Stomach smooth muscle (tissue), 2 donors: ENCODE results near the gene OR51E1.
A peak's percentile ranks its signal among the peaks of the same experiment; 100 is the strongest.

Experiments used
- H3K27ac ChIP-seq: one replicate; pipeline ENCODE4 v1.7.0; 2013; ENCODE audit warnings: mild to moderate bottlenecking, low read length, inconsistent platforms
- H3K27me3 ChIP-seq, 2 donors: one replicate each; pipeline ENCODE4 v1.7.0; 2013; ENCODE audit warnings: low read length in 2 of 2; ENCODE audit not compliant: insufficient read depth in 2 of 2, control insufficient read depth in 1 of 2
- H3K36me3 ChIP-seq, 2 donors: one replicate each; pipeline ENCODE4 v1.7.0; 2013; ENCODE audit warnings: low read length in 2 of 2; ENCODE audit not compliant: control insufficient read depth in 2 of 2, insufficient read depth in 2 of 2
- H3K4me1 ChIP-seq: one replicate; pipeline ENCODE4 v1.7.0; 2013; ENCODE audit warnings: low read length; ENCODE audit not compliant: control insufficient read depth, insufficient read depth
- H3K4me3 ChIP-seq, 2 donors: one replicate each; pipeline ENCODE4 v1.7.0; 2013; ENCODE audit warnings: low read length in 2 of 2
- H3K9ac ChIP-seq, 2 donors: one replicate each; pipeline ENCODE4 v1.7.0; 2013; ENCODE audit warnings: low read length in 2 of 2, mild to moderate bottlenecking in 1 of 2
- H3K9me3 ChIP-seq, 2 donors: one replicate each; pipeline ENCODE4 v1.7.0; 2013; ENCODE audit warnings: low read length in 2 of 2; ENCODE audit not compliant: control insufficient read depth in 2 of 2
- donor health status: healthy.
- donor health status: Pancreatic carcinoma.

OR51E1 gene

DNA sequence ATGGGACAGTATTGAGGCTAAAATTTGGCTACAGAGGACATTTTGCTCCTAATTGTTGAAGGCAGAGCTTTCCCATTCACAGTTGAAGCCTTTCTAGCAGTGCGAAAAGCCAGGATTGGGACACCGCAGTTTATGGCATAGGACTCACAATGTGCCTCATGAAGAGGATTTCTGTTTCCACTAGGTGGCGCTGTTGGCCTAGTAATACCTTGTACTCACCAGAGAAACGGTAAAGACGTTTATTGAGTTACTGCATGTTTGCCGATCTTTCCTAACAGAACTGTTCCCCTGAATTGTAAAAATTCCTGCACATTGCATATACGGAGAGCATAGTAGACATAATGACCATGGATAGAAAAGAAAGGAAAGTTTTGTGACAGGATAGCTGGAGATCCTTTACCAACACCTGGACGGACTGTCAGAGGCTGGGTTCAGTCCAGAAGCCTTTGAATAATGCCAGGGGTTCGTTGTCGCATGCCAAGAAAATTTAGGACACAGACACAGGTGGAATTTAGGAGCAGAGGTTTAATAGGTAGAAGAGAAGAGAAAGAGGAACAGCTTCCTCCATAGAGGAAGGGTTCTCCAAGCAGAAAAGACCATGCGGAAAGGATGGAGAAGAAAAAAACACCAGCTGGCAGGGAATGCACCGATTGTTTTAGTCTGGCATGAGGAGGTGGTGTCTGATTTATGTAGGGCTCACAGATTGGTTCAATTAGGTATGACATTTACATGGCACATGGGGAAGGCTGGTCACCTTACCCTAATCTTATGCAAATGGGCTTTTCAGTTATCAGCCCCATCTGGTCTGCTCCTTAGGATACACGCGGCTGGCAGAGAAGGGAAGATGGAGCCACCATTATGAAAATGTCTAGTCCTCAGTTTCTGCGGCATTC is 17.3 kb upstream of the OR51E1 start:
- no peak overlapping the region for H3K27ac ChIP-seq
- H3K4me3 ChIP-seq: no peak overlapping the region
- H3K4me1 ChIP-seq: no peaks in the 10 kb centered on the region
- no peak overlapping the region for H3K9ac ChIP-seq
- H3K9me3 ChIP-seq: peaks cover 0 to 3% of the 10 kb centered on the region in 2 donors
- no peaks in the 10 kb centered on the region for H3K27me3 ChIP-seq
- H3K36me3 ChIP-seq: no peaks in the 10 kb centered on the region

DNA sequence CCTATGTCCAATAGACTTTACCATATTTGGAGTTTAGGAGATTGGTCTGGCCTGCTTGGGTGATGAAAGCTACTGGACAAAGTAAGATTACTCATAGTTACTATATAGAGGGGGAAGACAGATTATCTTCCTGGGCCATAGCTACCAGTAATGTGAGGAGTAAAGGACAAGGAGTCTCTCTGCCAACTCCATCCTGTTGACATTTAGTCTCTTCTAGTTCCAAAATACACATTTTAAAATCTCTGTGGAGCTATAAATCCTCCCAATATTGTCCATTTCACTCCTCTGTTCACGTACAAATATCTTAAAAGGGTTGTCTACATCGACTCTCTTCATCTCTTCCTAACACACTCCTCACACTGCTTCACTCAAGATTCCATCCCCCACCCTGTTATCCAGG is 7.6 kb upstream of the OR51E1 start:
- no peaks in the 10 kb centered on the region for H3K4me1 ChIP-seq
- H3K4me3 ChIP-seq: no peak overlapping the region
- no peaks in the 10 kb centered on the region for H3K36me3 ChIP-seq
- no peak overlapping the region for H3K9ac ChIP-seq
- H3K27me3 ChIP-seq: peaks cover 0 to 3% of the 10 kb centered on the region in 2 donors
- no peak overlapping the region for H3K27ac ChIP-seq
- no peaks in the 10 kb centered on the region for H3K9me3 ChIP-seq

DNA sequence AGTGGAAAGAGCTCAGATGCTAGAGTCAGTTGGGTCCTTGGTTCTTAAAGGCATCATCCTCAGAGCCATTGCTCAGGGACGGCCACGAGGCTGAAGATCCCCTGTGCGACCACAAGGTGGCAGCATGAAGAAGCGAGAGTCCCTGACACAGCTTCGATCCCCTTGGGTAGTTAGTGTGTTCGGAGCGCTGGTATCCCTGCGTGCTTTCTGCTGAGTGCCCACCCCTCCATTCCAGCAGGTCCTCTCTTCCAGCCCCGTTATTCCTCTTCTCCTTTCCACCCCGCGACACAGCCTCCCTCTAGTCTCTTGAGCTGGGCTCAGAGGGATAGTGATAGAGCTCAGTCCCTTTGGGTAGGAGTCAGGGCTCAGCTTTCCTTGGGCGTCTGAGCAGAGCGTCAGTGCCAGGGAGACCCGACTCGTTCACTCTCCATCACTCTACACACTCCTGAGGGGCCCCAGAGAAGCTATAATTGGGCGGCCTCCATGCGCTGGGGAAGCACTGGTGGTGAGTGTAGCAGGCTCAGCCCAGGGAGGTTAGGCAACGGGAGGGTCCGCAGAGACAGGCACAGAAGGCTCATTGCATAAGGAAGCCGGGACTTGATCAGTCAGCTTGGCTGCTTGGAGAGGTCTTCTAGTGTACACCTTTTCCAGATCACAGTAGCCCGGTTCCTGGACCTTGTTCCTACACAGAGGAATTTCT is 6.7 kb upstream of the OR51E1 start, which contains the start of gene OR51D1:
Gene OR51D1 (plus strand): TSS at position 516 of the 700 bp plus-strand sequence. CDS start 2,314 bp downstream, outside the sequence.
- no peak within 1 kb of the TSS for H3K27ac ChIP-seq
- H3K4me3 ChIP-seq: peak within 1 kb of the TSS; percentile 70 to 73
- peak within 1 kb of the TSS in 1 of 2 donors; percentile 35 for H3K9ac ChIP-seq

DNA sequence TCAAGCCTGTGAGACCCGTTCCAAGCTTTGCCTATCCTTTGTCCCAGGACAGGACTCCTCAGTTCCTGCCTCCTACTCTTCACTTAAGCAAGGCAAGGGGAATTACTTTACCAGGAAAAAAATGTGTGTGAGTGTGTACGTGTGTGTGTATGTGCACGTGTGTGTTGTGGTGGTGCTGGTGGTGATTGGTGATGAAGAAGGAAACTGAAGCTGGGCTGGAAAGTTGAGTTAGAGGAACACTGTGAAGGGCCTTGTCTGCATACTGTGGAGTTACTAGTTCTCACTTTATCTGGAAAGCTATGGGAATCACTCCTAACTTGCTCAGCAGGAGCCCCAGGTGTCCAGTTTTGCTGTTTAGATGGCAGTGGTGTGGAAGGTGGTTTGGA is 6.1 kb upstream of the OR51E1 start:
- Histone ChIP-seq H3K27me3 (peaks cover 0 to 3% of the 10 kb centered on the region in 2 donors), H3K9me3 (no peaks in the 10 kb centered on the region), H3K36me3 (no peaks in the 10 kb centered on the region), H3K4me1 (no peaks in the 10 kb centered on the region), H3K4me3 (no peak overlapping the region), H3K27ac (no peak overlapping the region), H3K9ac (no peak overlapping the region)

More for the DNA sequence above, 6.7 kb upstream of the OR51E1 start, which contains the start of gene OR51D1:
- Histone ChIP-seq H3K4me1 (no peaks in the 10 kb centered on the region), H3K36me3 (no peaks in the 10 kb centered on the region), H3K27me3 (peaks cover 0 to 3% of the 10 kb centered on the region in 2 donors), H3K9me3 (no peaks in the 10 kb centered on the region)

DNA sequence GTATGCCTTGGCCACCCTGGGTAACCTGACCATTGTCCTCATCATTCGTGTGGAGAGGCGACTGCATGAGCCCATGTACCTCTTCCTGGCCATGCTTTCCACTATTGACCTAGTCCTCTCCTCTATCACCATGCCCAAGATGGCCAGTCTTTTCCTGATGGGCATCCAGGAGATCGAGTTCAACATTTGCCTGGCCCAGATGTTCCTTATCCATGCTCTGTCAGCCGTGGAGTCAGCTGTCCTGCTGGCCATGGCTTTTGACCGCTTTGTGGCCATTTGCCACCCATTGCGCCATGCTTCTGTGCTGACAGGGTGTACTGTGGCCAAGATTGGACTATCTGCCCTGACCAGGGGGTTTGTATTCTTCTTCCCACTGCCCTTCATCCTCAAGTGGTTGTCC is 3.9 kb upstream of the OR51E1 start:
- peaks cover 9% of the 10 kb centered on the region for H3K4me1 ChIP-seq
- H3K27me3 ChIP-seq: peaks cover 0 to 3% of the 10 kb centered on the region in 2 donors
- H3K9ac ChIP-seq: no peak overlapping the region
- no peaks in the 10 kb centered on the region for H3K36me3 ChIP-seq
- H3K9me3 ChIP-seq: no peaks in the 10 kb centered on the region
- H3K4me3 ChIP-seq: no peak overlapping the region
- no peak overlapping the region for H3K27ac ChIP-seq

DNA sequence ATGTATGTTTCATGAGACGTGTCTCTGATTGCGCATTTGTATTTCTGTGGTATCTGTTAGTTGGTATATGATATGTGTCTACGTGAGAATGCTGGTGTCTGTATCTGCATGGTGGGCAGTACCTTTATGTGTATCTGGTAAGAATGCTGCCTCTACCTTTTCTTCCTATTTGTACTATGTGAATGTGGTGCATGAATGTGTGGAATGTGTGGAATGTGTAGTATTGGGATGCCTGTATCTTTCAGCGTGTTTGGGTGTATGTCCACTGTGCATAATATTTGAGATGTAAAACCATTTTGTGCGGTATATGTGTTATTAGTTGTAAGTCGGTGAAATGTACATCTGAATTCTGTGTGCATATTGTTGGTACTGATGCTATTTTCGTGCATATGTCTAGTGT is 2.3 kb upstream of the OR51E1 start:
- H3K4me1 ChIP-seq: peaks cover 19% of the 10 kb centered on the region
- peaks cover 0 to 3% of the 10 kb centered on the region in 2 donors for H3K27me3 ChIP-seq
- no peaks in the 10 kb centered on the region for H3K36me3 ChIP-seq
- no peak overlapping the region for H3K4me3 ChIP-seq
- H3K9ac ChIP-seq: no peak overlapping the region
- no peaks in the 10 kb centered on the region for H3K9me3 ChIP-seq
- no peak overlapping the region for H3K27ac ChIP-seq

DNA sequence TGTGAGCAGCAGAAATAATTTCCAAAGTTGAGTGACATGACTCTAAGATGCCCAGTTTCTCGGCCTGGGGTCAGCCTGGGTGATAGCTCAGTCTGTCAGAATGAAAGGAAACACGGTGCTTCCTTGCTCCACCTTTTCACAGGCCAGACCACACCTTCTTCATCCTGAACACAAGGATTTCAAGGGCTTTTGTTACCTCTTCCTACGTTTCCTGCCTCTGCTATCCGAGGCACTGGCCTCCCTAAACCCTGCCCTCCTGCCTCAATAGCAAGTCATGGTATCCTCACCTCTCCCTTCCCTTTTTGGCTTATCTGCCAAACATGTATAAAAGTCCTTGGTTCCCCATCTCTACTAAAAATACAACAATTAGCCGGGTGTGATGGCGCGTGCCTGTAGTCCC is 1.7 kb upstream of the OR51E1 start:
- Histone ChIP-seq H3K27me3 (peaks cover 0 to 3% of the 10 kb centered on the region in 2 donors), H3K4me1 (peaks cover 23% of the 10 kb centered on the region), H3K4me3 (no peak overlapping the region), H3K9me3 (no peaks in the 10 kb centered on the region), H3K36me3 (no peaks in the 10 kb centered on the region), H3K9ac (no peak overlapping the region), H3K27ac (no peak overlapping the region)

DNA sequence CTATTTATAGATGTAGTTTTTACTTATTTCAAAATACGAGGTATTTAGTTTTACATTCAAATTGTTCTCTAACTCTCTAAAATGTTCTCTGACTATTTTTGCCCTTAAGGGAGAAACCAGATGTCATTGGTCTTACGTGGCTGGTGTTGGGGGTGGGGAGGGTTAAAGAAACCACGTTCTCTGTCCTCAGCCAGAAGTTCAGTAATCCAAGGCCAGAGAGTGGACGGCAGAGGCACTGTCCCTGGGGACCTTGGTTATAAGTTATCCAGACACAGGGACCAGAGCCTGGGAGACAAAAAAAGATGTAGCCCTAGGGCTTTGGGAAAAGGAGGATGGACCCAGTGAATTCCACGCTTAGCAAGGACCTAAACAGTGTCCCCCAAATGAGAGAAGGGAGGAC is 706 bp upstream of the OR51E1 start:
- Histone ChIP-seq H3K27me3 (no peaks in the 10 kb centered on the region), H3K4me1 (peaks cover 31% of the 10 kb centered on the region), H3K9me3 (no peaks in the 10 kb centered on the region), H3K4me3 (no peak overlapping the region), H3K36me3 (no peaks in the 10 kb centered on the region), H3K27ac (no peak overlapping the region), H3K9ac (no peak overlapping the region)

DNA sequence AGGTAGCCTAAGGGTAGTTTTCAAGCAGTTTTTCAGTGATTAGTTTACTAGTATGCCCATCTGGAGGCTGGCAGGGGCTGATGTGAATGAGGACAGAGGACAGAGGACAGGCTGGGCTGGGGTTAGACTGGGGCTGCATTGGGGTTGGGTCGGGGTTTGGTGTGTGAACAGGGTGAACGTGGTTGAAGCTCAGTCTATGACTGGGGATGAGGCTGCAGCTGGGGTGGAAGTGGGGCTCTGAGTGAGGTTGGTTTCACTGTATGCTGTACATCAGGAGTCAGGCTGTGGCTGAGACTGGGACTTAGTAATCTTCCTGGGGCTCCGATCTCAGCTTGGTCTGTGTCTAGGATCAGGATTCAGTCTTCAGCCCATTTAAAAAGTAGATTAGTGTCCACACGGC is 451 bp downstream of the OR51E1 start:
- Histone ChIP-seq H3K4me1 (peaks cover 32% of the 10 kb centered on the region), H3K9ac (no peak overlapping the region), H3K4me3 (no peak overlapping the region), H3K27me3 (no peaks in the 10 kb centered on the region), H3K36me3 (no peaks in the 10 kb centered on the region), H3K27ac (no peak overlapping the region), H3K9me3 (no peaks in the 10 kb centered on the region)

DNA sequence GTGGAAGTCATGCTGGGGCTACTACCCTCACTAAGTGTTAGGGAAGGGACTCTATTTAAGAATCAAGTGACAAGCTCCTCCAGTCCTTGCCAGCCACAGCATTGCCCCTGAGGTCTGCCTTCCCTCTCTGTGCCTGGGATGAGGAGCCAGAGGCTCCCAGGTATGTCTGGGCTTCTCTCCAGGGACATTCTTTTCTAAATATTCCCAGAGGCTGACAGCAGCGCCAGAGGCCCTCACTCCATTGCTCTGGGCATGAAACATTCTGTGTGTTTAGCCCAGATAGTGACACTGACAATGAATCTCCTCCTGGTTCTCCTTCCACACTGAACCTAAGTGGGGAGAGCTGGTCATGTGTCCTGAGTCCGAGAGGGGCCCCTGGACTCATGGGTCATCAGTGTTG is 2.2 kb downstream of the OR51E1 start:
- Histone ChIP-seq H3K9me3 (no peaks in the 10 kb centered on the region), H3K4me1 (peaks cover 32% of the 10 kb centered on the region), H3K27ac (peak overlapping the region; percentile 60), H3K9ac (no peak overlapping the region), H3K36me3 (no peaks in the 10 kb centered on the region), H3K27me3 (no peaks in the 10 kb centered on the region), H3K4me3 (peak overlapping the region in 1 of 2 donors; percentile 29)
